NCI-H748 treated with DMSO at 0.1 percent for 48 hours (cell line): Measurements from ENCODE around the gene KRTAP12-2.
"Not testable (repeated sequence)": the region's sequence is repeated elsewhere in the genome, so short reads cannot be mapped to it uniquely, and the experiment has no call there.

Experiments used
- DNase-seq: peaks from one replicate; lab custom pipeline; 2025; lab: John Stamatoyannopoulos, UW

Gene KRTAP12-2

GRCh38 chr21:44650265-44650972 lies 16.3 kb downstream of the KRTAP12-2 start:
- no peak for DNase-seq

- no peak for DNase-seq
Observed at GRCh38 chr21:44649521-44650100, 17.1 kb downstream of the KRTAP12-2 start.

- DNase-seq = no peak
Observed at GRCh38 chr21:44648557-44649311, 18.0 kb downstream of the KRTAP12-2 start.

GRCh38 chr21:44647222-44647552 lies 19.5 kb downstream of the KRTAP12-2 start:
- DNase-seq = no peak

- DNase-seq = not testable (repeated sequence)
Observed at GRCh38 chr21:44646366-44647221, 20.1 kb downstream of the KRTAP12-2 start, which contains the start of gene KRTAP10-11. Gene KRTAP10-11 (plus strand): TSS chr21:44646414. CDS start chr21:44646459, 45 bp downstream.

- no peak for DNase-seq
Observed at GRCh38 chr21:44644878-44645277, 21.8 kb downstream of the KRTAP12-2 start.

- no peak for DNase-seq
Observed at GRCh38 chr21:44643741-44644310, 22.9 kb downstream of the KRTAP12-2 start.

GRCh38 chr21:44640761-44641160 lies 26.0 kb downstream of the KRTAP12-2 start:
- no peak for DNase-seq

- DNase-seq = no peak
Observed at GRCh38 chr21:44639331-44639655, 27.4 kb downstream of the KRTAP12-2 start.

GRCh38 chr21:44638506-44639330 lies 28.0 kb downstream of the KRTAP12-2 start:
- not testable (repeated sequence) for DNase-seq

- DNase-seq = not testable (repeated sequence)
Observed at GRCh38 chr21:44637851-44638348, 28.8 kb downstream of the KRTAP12-2 start.

- DNase-seq = no peak
Observed at GRCh38 chr21:44637018-44637850, 29.5 kb downstream of the KRTAP12-2 start, which contains the start of gene KRTAP10-10. Gene KRTAP10-10 (plus strand): TSS chr21:44637356. CDS start chr21:44637418, 62 bp downstream.

GRCh38 chr21:44636209-44637017 lies 30.3 kb downstream of the KRTAP12-2 start:
- no peak for DNase-seq

GRCh38 chr21:44632067-44632466 lies 34.7 kb downstream of the KRTAP12-2 start:
- DNase-seq = no peak

GRCh38 chr21:44630440-44630839 lies 36.3 kb downstream of the KRTAP12-2 start:
- DNase-seq = no peak

GRCh38 chr21:44628707-44629391 lies 37.9 kb downstream of the KRTAP12-2 start:
- DNase-seq = no peak

- DNase-seq = not testable (repeated sequence)
Observed at GRCh38 chr21:44627831-44628233, 38.9 kb downstream of the KRTAP12-2 start.

GRCh38 chr21:44627181-44627822 lies 39.4 kb downstream of the KRTAP12-2 start:
- not testable (repeated sequence) for DNase-seq
